CD4-positive, alpha-beta T cell (primary cell): ENCODE measurements around the gene CPEB1. TPM values are rescaled to one million over a fixed set of nuclear protein-coding genes. Genes with fewer than 3 reads are reported as not detected.
A peak's percentile ranks its signal among the peaks of the same experiment; 100 is the strongest.
"Not testable (repeated sequence)": the region's sequence is repeated elsewhere in the genome, so short reads cannot be mapped to it uniquely, and the experiment has no call there.

Source experiments
- ATAC-seq: fragments of 200-7000 bp; cut with Tn5 transposase; one replicate; pipeline ENCODE4 v1.10.0; 2022; ENCODE audit warnings: mild to moderate bottlenecking; ENCODE audit not compliant: poor library complexity
- CTCF ChIA-PET: fragments of 350-600 bp; sonication (Branson Sonifier 250); formaldehyde crosslinking; loops from one replicate; lab custom pipeline; 2021; ENCODE audit warnings: antibody characterized with exemption, inconsistent platforms; lab: Charles Lee
- POLR2A ChIA-PET: fragments of 350-600 bp; sonication (Branson Sonifier 250); formaldehyde crosslinking; loops from one replicate; lab custom pipeline; 2021; ENCODE audit warnings: antibody characterized with exemption, inconsistent platforms; lab: Charles Lee
- DNase-seq, 14 experiments: peaks; one replicate each; pipeline ENCODE4 v3.0.0-alpha.2; 2013 to 2020; ENCODE audit warnings: mixed read lengths in 2 of 14
- H3K27ac ChIP-seq, 2 donors: one replicate each; pipeline versions ENCODE4 v1.5.1 to v1.7.0; 2013; ENCODE audit warnings: low read length in 2 of 2, low read depth in 1 of 2, mild to moderate bottlenecking in 1 of 2
- H3K27me3 ChIP-seq, 2 experiments: 1 replicate in 1 of 2; 2 replicates in 1 of 2; pipeline versions ENCODE4 v1.6.1 to v1.7.0; 2013; ENCODE audit warnings: low read length in 2 of 2, control low read depth in 1 of 2, mild to moderate bottlenecking in 1 of 2, moderate library complexity in 1 of 2; ENCODE audit not compliant: insufficient read depth in 2 of 2, control insufficient read depth in 1 of 2
- H3K36me3 ChIP-seq: one replicate; pipeline ENCODE4 v1.6.1; 2013; ENCODE audit warnings: low read length, control low read depth; ENCODE audit not compliant: insufficient read depth
- H3K4me1 ChIP-seq: one replicate; pipeline ENCODE4 v1.6.1; 2013; ENCODE audit warnings: low read length, control low read depth; ENCODE audit not compliant: insufficient read depth
- H3K4me3 ChIP-seq: one replicate; pipeline ENCODE4 v1.5.1; 2013; ENCODE audit warnings: mild to moderate bottlenecking, low read length, moderate library complexity
- H3K9me3 ChIP-seq, 2 experiments: 1 replicate in 1 of 2; 2 replicates in 1 of 2; pipeline versions ENCODE4 v1.6.1 to v1.7.0; 2013; ENCODE audit warnings: low read length in 2 of 2, mild to moderate bottlenecking in 2 of 2, control low read depth in 1 of 2, moderate library complexity in 1 of 2; ENCODE audit not compliant: control insufficient read depth in 1 of 2, insufficient read depth in 1 of 2
- H3K27ac Mint-ChIP-seq: one replicate; pipeline ENCODE4 v1.8.0; 2020; ENCODE audit warnings: mixed read lengths
- H3K27me3 Mint-ChIP-seq: one replicate; pipeline ENCODE4 v1.8.0; 2021; ENCODE audit warnings: mixed read lengths
- H3K36me3 Mint-ChIP-seq: one replicate; pipeline ENCODE4 v1.8.0; 2021; ENCODE audit warnings: low read depth, mixed read lengths
- H3K4me1 Mint-ChIP-seq: one replicate; pipeline ENCODE4 v1.8.0; 2021; ENCODE audit warnings: low read depth, mixed read lengths
- H3K4me3 Mint-ChIP-seq: one replicate; pipeline ENCODE4 v1.8.0; 2020; ENCODE audit warnings: mild to moderate bottlenecking, mixed read lengths
- H3K9me3 Mint-ChIP-seq: one replicate; pipeline ENCODE4 v1.8.0; 2020; ENCODE audit warnings: mixed read lengths
- intact Hi-C, 2 experiments: fragments of 100-400 bp; cut with DNase I in 1 of 2; cut with micrococcal nuclease in 1 of 2; formaldehyde crosslinking; loops; one replicate each; pipeline versions ENCODE4 v1.15.1 to v1.9.0; 2023 to 2025; cut with DNase I, micrococcal nuclease
- total RNA-seq, 174 experiments: library from RNA in 2 of 174; stranded (reverse) in 2 of 174; gene quantifications; one replicate each; pipeline ENCODE4 v1.2.3 and lab custom pipeline; 2021 to 2026
- TF ChIP-seq, protein P1 (sequence below): fragments of 200-600 bp; IDR thresholded peaks from one replicate; pipeline ENCODE4 v1.8.0; 2022; ENCODE audit warnings: antibody characterized with exemption, mild to moderate bottlenecking

The CPEB1 gene
- total RNA-seq, 2 experiments from 2014 or later, result 0.19 to 0.61 TPM

DNA sequence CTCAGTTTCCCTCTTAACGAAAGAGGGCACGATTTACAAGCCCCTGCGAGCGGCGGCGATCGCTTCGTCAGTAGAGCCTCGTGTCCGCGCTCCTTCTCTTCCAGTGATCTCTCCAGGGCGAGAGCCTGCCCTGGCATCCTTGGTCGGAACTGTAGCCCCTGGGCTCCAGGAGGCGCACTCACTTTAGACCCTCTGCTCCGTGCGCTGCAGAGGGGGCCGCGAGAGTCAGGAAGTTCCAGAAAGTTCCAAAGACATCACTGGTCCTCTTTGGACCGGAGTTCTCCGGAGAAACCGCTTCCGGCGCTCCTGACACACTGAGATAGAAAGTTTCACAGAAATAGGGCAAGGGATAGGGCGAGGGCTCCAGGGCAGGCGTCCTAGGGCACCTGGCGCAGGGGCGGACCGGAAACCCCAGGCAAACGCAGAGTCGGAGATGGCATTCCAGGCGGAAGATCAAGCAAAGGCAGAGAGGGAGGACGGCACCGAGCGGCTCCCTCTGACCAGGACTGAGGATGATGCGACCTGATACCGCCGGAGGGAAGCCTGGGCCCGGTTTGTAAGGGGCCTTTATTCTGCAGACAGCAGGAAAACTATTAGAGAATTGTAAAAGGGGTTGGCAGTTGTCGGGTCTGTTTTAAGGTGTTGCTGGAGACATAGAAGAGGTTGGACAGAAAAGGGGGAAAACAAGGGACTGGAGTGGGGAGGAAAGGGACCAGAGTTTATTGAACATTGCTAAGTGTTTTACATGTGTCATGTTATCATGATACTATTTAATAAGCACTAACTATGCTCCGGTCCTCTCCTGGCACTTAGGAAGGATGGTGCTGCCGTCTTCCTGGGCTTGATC, 1.3 kb upstream of the CPEB1 start:
- Mint-ChIP-seq H3K4me3 (peak overlapping the region; percentile 76), H3K36me3 (no peaks in the 10 kb centered on the region), H3K9me3 (no peaks in the 10 kb centered on the region), H3K27me3 (peaks cover 62% of the 10 kb centered on the region), H3K27ac (no peak overlapping the region), H3K4me1 (peaks cover 13% of the 10 kb centered on the region)
- Histone ChIP-seq H3K27ac (no peak overlapping the region), H3K4me3 (peak overlapping the region; percentile 24), H3K27me3 (peaks cover 40 to 62% of the 10 kb centered on the region in 2 experiments), H3K9me3 (peaks cover 0 to 20% of the 10 kb centered on the region in 2 experiments), H3K4me1 (peaks cover 18% of the 10 kb centered on the region), H3K36me3 (no peaks in the 10 kb centered on the region)
- intact Hi-C loops, result no loop called here
- ChIA-PET CTCF (no interaction called here), POLR2A (interaction anchor here (1.4 kb wide), 1 partner anchor 32 kb away, joined by 7 read pairs; no protein-coding TSS in a partner anchor)
- TF ChIP-seq, protein P1, sequence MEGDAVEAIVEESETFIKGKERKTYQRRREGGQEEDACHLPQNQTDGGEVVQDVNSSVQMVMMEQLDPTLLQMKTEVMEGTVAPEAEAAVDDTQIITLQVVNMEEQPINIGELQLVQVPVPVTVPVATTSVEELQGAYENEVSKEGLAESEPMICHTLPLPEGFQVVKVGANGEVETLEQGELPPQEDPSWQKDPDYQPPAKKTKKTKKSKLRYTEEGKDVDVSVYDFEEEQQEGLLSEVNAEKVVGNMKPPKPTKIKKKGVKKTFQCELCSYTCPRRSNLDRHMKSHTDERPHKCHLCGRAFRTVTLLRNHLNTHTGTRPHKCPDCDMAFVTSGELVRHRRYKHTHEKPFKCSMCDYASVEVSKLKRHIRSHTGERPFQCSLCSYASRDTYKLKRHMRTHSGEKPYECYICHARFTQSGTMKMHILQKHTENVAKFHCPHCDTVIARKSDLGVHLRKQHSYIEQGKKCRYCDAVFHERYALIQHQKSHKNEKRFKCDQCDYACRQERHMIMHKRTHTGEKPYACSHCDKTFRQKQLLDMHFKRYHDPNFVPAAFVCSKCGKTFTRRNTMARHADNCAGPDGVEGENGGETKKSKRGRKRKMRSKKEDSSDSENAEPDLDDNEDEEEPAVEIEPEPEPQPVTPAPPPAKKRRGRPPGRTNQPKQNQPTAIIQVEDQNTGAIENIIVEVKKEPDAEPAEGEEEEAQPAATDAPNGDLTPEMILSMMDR, result no peak
- ATAC-seq (no peak), DNase-seq (no peak)

DNA sequence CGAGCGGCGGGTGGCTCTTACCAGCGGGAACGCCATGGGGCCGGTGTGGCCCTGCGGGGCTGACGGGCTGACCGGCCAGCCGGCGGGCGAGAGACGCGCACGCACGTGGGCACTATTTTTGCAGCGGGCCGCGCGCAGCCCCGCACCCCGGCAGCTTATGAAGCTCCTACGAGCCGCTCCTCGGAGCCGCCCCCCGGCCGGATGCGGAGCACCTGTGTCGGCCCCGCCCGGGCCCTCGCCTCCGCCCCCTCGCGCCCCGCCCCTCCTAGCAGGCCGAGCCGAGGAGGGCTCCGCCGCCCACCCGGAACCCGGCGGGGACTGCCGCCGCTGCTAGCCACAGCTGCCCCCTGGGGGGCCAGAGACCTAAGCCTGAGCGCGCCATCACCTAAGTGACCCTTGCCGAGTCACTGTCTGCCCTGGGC, 683 bp upstream of the CPEB1 start:
- TF ChIP-seq, protein P1, result no peak
- peak overlapping the region; percentile 60 for H3K4me3 Mint-ChIP-seq
- H3K27ac Mint-ChIP-seq, result no peak overlapping the region
- DNase-seq (peak in 12 of 14 experiments; percentile 25 to 56 (median 47)), ATAC-seq (peak; percentile 77)
- H3K4me1 Mint-ChIP-seq, result peaks cover 13% of the 10 kb centered on the region
- POLR2A ChIA-PET, result interaction anchor here (1.4 kb wide), 1 partner anchor 33 kb away, joined by 7 read pairs; no protein-coding TSS in a partner anchor
- H3K9me3 Mint-ChIP-seq, result no peaks in the 10 kb centered on the region
- no peaks in the 10 kb centered on the region for H3K36me3 Mint-ChIP-seq
- peak overlapping the region; percentile 24 for H3K4me3 ChIP-seq
- H3K27ac ChIP-seq, result no peak overlapping the region
- CTCF ChIA-PET, result no interaction called here
- peaks cover 18% of the 10 kb centered on the region for H3K4me1 ChIP-seq
- no peaks in the 10 kb centered on the region for H3K36me3 ChIP-seq
- H3K9me3 ChIP-seq, result peaks cover 0 to 20% of the 10 kb centered on the region in 2 experiments
- peaks cover 61% of the 10 kb centered on the region for H3K27me3 Mint-ChIP-seq
- peaks cover 44 to 68% of the 10 kb centered on the region in 2 experiments for H3K27me3 ChIP-seq
- intact Hi-C loops, result no loop called here

DNA sequence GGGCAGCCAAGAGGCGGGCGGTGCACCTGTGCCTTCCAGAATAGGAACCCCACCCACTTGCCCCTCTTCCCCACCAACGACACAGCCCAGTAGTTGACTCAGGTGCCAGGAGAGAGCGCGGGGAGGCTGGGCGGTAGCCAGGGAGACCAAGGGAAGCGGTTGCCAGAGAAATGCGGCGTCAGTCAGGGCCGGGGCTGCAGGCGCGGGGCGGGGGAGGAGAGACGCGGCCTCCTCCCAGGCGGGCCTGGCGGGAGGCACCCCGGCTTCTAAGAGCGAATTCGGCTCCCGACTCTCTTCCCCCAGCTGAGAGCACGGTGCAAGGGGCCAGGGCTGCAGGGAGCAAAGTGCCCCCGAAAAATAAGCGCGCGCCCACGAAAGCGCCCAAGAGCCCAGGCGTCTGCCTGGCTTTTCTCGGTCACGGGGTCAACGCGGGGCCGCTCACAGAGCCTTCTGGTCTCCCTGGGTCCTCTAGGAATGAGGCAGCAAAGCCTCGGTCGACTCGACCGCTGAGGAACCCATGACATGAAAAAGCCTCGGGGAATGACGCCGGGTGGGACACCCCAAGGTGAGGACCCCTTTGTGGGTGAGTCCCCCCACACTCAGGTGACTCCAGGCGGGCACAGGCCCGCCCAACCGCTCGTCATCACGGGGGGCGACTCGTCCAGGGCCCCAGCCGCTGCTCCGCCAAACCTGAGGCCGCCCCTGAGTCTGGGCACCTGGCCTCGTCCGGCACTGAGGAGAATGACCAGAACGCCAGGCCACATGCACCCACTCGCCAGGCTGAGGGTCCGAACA, 716 bp downstream of the CPEB1 start:
- H3K4me1 Mint-ChIP-seq, result peaks cover 13% of the 10 kb centered on the region
- H3K27ac ChIP-seq, result no peak overlapping the region
- H3K27me3 ChIP-seq, result peaks cover 50 to 73% of the 10 kb centered on the region in 2 experiments

DNA sequence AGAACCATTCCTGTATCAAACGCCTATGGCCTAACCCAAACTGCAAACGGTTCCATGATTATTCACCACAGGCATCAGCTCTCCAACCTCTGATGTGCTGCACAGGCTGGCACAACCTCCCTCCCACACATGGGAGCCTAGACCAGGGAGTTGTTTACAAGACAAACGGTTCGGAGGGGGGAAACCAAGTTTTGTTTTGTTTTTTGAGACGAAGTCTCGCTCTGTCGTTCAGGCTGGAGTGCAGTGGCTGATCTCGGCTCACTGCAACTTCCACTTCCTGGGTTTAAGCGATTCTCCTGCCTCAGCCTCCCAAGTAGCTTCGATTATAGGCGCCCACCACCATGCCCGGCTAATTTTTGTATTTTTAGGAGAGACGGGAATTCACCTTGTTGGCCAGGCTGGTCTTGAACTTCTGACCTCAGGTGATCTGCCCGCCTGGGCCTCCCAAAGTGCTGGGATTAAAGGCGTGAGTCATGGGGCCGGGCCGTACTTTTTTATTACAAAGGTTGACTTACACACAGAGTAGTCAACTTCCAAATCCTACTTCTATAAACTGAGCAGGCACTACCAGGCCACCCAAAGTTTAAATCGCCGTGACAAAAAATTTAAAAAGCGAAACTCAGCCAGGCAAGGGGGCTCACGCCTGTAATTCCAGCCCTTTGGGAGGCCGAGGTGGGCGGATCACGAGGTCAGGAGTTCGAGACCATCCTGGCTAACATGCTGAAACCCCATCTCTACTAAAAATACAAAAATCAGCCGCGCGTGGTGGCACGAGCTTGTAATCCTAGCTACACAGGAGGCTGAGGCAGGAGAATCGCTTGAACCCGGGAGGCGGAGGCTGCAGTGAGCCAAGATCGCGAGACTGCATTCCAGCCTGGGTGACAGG, 2.0 kb downstream of the CPEB1 start:
- DNase-seq, H3K36me3 Mint-ChIP-seq, CTCF ChIA-PET, H3K36me3 ChIP-seq, H3K4me3 ChIP-seq, POLR2A ChIA-PET, ATAC-seq, H3K27ac Mint-ChIP-seq, H3K27ac ChIP-seq, H3K9me3 Mint-ChIP-seq, intact Hi-C loops: not testable (repeated sequence)
- Histone ChIP-seq H3K27me3 (peaks cover 58 to 83% of the 10 kb centered on the region in 2 experiments), H3K9me3 (peaks cover 0 to 20% of the 10 kb centered on the region in 2 experiments), H3K4me1 (peaks cover 18% of the 10 kb centered on the region)
- Mint-ChIP-seq H3K27me3 (peaks cover 73% of the 10 kb centered on the region), H3K4me3 (peak overlapping the region; percentile 42), H3K4me1 (peaks cover 13% of the 10 kb centered on the region)

More for the DNA sequence above, 716 bp downstream of the CPEB1 start:
- peak; percentile 11 for ATAC-seq
- DNase-seq, result peak in 1 of 14 experiments; percentile 8
- CTCF ChIA-PET, result no interaction called here
- Mint-ChIP-seq H3K4me3 (peak overlapping the region; percentile 86), H3K27me3 (peaks cover 68% of the 10 kb centered on the region), H3K27ac (no peak overlapping the region), H3K9me3 (no peaks in the 10 kb centered on the region), H3K36me3 (no peaks in the 10 kb centered on the region)
- H3K4me1 ChIP-seq, result peaks cover 18% of the 10 kb centered on the region
- TF ChIP-seq, protein P1, result no peak
- POLR2A ChIA-PET, result interaction anchor here (1.4 kb wide), 1 partner anchor 34 kb away, joined by 7 read pairs; no protein-coding TSS in a partner anchor
- H3K36me3 ChIP-seq, result no peaks in the 10 kb centered on the region
- intact Hi-C loops, result no loop called here
- H3K9me3 ChIP-seq, result peaks cover 0 to 20% of the 10 kb centered on the region in 2 experiments
- H3K4me3 ChIP-seq, result no peak overlapping the region
